GM18511 (cell line): ENCODE measurements around the gene FRMD4B.
A peak's percentile ranks its signal among the peaks of the same experiment; 100 is the strongest.

ENCODE experiments used
- ATAC-seq: cut with Tn5 transposase; IDR thresholded peaks from one replicate; pipeline ENCODE4 v1.9.1; 2021; ENCODE audit warnings: mild to moderate bottlenecking, moderate library complexity; ENCODE audit not compliant: unreplicated experiment

FRMD4B gene

DNA sequence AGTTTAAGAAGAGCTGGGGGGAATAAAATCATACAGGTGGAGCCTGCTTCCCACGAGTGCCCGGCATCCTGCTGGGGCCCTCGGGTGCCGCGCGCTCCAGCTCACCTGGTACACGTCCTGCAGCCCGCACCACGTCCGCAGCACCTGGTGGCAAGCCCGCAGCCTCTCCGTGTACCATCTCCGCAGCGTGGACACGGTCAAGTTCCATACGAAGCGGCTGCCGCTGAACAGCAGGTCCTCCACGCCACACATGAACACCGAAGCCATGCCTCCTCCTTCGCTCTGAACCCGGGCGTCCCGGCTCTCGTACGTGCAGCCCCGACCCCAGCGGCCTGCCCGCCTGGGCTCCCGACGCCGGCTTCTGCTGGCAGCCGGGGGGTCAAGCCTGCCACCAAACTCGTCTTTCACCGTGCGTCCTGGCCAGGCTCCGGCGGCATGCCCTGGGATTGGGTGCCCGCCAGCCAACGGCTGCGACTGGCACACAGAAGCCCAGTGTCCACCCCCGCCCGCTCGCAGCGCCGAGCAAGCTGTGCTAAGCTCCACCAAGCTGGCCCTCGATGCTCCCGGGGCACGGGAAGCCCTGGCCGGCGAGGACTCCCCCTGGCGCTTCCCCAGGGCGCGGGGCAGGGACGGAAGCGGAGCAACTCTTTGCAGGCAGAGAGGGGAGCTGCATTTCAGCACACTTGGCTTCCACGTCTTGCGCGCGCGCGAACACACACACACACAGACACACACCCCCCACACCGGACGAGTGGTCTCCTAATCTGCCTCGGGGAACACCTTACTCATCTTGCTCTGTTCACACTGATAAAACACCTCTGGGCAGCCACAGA lies at the start of gene FRMD4B:
TSS of gene FRMD4B (minus strand) at position 366 of the 833 bp plus-strand sequence. CDS start at position 267, 99 bp downstream.
- no peak for ATAC-seq

DNA sequence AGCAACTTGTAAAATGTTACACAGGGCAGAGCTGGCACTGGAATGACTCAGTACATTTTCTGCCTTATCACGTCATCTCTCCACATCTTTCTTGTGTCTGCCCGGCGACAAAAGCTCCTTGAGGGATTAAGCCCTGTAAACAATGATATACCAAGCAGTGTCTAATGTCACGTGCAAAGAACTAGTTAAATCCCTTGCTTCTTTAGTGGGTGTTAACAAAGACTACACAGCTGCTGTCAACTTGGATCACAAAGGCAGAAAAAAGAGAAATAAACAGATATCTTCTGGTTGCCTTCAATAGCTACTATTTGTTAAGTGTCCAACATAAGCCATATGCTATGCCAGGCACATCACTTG lies 48.1 kb upstream of the FRMD4B start:
- peak; percentile 35 for ATAC-seq

GRCh38 chr3:69433121-69433968 lies 47.5 kb upstream of the FRMD4B start:
- peak; percentile 22 for ATAC-seq

GRCh38 chr3:69428657-69429255 lies 42.9 kb upstream of the FRMD4B start:
- ATAC-seq, result no peak

GRCh38 chr3:69426967-69427304 lies 41.0 kb upstream of the FRMD4B start:
- no peak for ATAC-seq

- no peak for ATAC-seq
These were observed 40.5 kb upstream of the FRMD4B start for GRCh38 chr3:69426291-69426966.

GRCh38 chr3:69425249-69425648 lies 39.4 kb upstream of the FRMD4B start:
- ATAC-seq, result peak; percentile 92

DNA sequence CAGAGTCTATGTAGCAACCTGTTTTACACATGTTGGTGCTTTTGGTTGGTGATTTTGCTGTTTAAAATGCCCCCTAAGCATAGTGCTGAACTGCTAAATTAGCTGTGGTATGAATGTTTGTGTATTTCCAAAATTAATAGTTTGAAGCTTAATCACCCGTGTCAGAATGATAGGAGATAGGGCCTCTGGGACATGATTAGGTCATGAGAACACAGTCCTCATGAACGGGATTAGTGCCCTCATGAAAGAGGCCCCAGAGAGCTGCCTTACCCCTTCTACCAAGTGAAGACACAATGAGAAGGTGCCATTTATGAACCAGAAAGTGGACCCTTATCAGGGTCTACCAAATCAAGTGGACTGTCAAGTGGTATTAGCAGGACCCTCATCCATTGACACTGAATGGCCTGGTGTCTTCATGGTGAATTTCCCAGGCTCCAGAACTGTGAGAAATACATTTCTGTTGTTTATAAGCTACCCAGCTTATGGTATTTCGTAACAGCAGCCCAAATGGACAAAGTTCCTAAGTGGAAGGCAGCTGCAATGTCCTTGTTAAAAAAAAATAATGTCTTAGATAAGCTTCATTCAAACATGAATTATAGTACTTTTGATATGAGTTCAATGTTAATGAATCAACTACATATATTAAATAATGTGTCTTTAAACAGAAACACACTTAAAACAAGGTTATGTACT lies 37.7 kb upstream of the FRMD4B start:
- no peak for ATAC-seq

GRCh38 chr3:69422751-69423150 lies 36.9 kb upstream of the FRMD4B start:
- ATAC-seq, result no peak

GRCh38 chr3:69420781-69421520 lies 35.1 kb upstream of the FRMD4B start:
- ATAC-seq, result no peak

- no peak for ATAC-seq
These were observed 33.4 kb upstream of the FRMD4B start for GRCh38 chr3:69419276-69419675.

GRCh38 chr3:69417541-69418078 lies 31.7 kb upstream of the FRMD4B start:
- ATAC-seq, result no peak

DNA sequence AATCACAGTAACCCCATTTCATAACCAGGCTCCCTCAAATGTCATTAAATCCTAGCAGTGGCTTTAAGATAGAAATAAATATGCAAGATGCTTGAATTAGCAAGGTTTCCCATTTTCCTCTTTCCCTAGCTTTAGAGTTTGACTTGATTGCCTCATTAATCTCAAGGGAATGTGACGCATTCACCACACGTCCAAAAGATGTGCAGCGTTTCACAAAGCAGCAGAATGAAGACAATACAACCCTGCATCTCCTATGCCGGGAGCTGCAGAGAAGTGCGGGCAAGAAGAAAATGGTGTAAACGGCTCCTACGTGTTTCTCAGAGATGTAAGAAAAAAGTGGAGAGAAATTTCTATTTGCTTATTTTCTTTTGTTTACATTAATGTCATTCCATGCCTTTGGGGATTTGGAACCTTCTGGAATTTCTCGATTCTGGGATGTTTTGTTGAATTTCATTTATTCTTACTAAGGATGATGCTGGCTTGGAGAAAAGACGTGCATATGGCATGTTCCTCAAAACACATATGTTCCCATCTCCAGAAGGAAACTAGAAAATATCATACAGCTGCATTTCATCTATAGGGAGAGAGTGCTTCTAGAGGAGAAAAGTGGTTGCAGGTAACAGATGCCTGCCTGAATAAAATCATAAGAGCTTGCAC lies 27.8 kb upstream of the FRMD4B start:
- no peak for ATAC-seq

DNA sequence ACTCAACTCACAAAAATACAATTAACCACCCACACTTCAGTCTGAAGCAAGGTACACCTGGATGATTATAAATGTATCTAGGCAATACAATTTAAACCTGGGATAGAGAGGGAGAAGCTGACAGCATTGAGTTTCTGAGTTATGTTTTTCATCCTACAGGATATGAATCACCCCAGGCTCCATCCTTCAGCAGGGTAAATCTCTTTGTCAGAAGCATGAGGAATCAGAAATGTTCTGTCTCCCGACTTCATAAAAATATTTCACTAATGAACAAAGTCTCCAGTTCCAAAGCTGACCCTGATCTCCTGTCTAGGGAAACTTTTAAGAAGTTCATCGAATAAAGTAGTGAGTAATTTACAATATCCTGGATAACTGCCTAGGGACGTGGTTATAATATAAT lies 25.5 kb upstream of the FRMD4B start:
- no peak for ATAC-seq

DNA sequence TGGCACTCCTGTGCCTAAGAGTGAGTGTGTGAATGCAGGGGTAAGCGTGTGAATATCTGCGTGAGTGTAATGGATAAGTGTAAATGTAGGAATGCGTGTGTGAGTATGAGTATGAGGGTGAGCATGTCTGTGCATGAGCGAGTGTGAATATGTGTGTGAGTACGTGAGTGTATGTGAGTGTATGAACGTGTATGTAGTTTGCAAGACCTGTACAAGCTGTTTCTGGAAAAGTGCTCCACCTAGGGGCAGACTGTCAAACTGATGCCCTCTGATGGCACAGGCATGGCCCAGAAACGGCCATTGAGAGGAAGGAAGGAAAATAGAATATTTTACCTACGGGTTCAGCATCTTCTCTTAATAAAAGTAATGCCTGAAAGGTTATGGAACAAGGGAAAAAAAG lies 24.4 kb upstream of the FRMD4B start:
- ATAC-seq, result peak; percentile 99

GRCh38 chr3:69409831-69410230 lies 23.9 kb upstream of the FRMD4B start:
- peak; percentile 10 for ATAC-seq

- ATAC-seq, result no peak
These were observed 23.1 kb upstream of the FRMD4B start for GRCh38 chr3:69409011-69409410.

DNA sequence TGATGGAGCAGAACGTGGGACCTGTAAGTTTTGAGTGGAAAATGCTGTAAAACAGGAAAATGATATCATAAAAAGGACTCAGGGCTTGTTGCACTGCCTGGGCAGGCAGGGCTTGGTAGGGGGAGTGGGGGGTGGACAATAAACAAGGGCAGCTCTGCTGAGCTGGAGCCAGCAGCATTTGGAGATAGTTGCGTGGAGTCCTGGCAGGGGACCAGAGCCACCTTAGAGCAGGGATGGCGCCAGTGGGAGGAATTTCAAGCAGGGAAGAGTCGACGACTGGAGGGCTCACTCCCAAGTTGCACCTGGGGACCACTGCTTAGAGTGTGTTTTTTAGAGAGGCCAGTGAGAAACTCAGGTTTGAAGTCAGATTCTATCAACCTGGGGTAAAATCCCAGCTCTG lies 22.7 kb upstream of the FRMD4B start:
- no peak for ATAC-seq

DNA sequence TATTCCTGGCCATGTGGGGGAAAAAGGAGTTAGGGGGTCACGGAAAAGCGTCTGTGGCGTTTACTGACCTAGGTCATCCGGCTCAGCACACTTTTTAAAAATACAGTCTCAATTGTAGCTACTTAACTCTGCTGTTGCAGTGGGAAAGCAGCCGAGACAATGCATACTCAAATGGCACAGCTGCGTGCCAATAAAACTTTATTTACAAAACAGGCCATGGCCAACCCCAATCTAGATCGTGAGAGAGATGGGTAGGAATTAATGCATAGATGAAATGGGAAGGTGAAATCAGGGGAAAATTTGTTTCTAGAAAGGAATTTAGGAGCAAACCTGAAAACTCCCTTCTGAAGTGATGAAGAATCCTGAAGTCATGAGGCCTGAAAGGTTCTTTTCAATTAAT lies 22.0 kb upstream of the FRMD4B start:
- no peak for ATAC-seq
